Vagina (tissue), 2 donors: ENCODE data around the gene NUDT14. TPM values are rescaled to one million over a fixed set of nuclear protein-coding genes. Genes with fewer than 3 reads are reported as not detected.

Source experiments
- DNase-seq, 2 donors: peaks; one replicate each; pipeline ENCODE4 v3.0.0-alpha.2; 2017; ENCODE audit errors: extremely low spot score in 2 of 2
- H3K27ac ChIP-seq: fragments of 200-600 bp; sonication (generic); one replicate; pipeline ENCODE4 v1.5.1; 2019
- H3K27me3 ChIP-seq: fragments of 200-600 bp; sonication (generic); one replicate; pipeline ENCODE4 v1.5.1; 2019
- H3K36me3 ChIP-seq, 2 donors: fragments of 200-600 bp; sonication (generic); one replicate each; pipeline ENCODE4 v1.5.1; 2017 to 2019
- H3K4me1 ChIP-seq: fragments of 200-600 bp; sonication (generic); one replicate; pipeline ENCODE4 v1.5.1; 2019
- H3K4me3 ChIP-seq, 2 donors: fragments of 200-600 bp; sonication (generic); 1 replicate in 1 of 2; 2 replicates in 1 of 2; pipeline ENCODE4 v1.5.1; 2016 to 2019
- H3K9me3 ChIP-seq: fragments of 200-600 bp; sonication (generic); one replicate; pipeline ENCODE4 v1.5.1; 2019
- POLR2A ChIP-seq, 2 donors: fragments of 450-650 bp; IDR thresholded peaks; one replicate each; pipeline ENCODE4 v1.6.1; 2017; ENCODE audit warnings: antibody characterized with exemption in 2 of 2, mild to moderate bottlenecking in 2 of 2, moderate library complexity in 2 of 2
- POLR2AphosphoS5 ChIP-seq, 2 donors: sonication (generic); formaldehyde crosslinking; IDR thresholded peaks; one replicate each; pipeline ENCODE4 v1.9.0; 2017; ENCODE audit warnings: antibody characterized with exemption in 2 of 2, mild to moderate bottlenecking in 2 of 2, low read depth in 1 of 2; ENCODE audit not compliant: insufficient read depth in 1 of 2
- intact Hi-C: fragments of 100-400 bp; cut with DNase I; formaldehyde crosslinking; loops from one replicate; pipeline ENCODE4 v1.15.1; 2023
- total RNA-seq: library from RNA; depleted of rRNA; stranded (reverse); fragments of >200 nt; gene quantifications from one replicate; pipeline ENCODE4 v1.2.3, GENCODE V29; 2016
- TF ChIP-seq, protein P1 (sequence below), 3 experiments: fragments of 450-650 bp in 2 of 3; fragments of 200-600 bp in 1 of 3; sonication (generic) in 1 of 3; IDR thresholded peaks; one replicate each; pipeline ENCODE4 v1.5.1; 2017 to 2019; ENCODE audit warnings: antibody characterized with exemption in 3 of 3, mild to moderate bottlenecking in 2 of 3, moderate library complexity in 2 of 3

The NUDT14 gene
- total RNA-seq, 1 donor from 2014 or later = 11.0 TPM

DNA sequence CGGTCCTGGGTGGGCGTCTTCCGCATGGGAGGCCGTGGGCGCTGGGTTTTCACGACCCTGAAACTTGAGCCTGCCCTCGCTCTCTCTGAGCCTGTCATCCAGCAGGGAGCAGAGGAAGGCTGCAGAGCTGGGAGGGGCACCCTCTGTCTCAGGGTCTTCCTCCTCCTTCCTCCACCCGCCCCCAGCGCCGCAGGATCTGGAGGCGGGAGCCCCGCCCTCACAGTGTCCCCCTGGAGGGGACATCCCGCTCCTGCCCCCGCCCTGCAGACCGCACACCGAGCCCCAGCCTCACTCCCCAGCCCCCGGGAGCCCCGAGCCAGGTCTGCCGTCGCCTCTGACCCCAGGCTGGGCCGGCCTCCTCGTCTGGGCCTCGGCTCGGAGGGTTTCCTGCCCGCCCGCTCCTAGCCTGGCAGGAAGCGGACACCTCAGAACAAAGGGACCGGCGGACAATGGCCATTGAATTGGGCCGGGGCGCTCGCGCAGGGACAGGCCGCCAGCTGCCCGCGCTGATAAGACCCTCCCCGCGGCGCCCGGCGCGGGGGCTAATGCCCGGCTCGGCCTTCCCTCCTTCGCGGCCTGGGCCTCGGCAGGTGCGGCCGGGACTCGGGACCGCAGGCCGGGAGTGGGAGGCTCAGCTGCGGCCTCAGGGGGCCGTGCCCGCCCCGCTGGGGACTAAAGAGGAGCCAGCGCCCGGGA is 15.3 kb upstream of the NUDT14 start:
- H3K36me3 ChIP-seq = no peaks in the 10 kb centered on the region
- no peak for TF ChIP-seq POLR2AphosphoS5 (IDR thresholded peaks at IDR 0.05; ENCODE audit: insufficient read depth in 1 of 2, low read depth in 1 of 2)
- TF ChIP-seq POLR2A (IDR thresholded peaks at IDR 0.05) = no peak
- TF ChIP-seq, protein P1, sequence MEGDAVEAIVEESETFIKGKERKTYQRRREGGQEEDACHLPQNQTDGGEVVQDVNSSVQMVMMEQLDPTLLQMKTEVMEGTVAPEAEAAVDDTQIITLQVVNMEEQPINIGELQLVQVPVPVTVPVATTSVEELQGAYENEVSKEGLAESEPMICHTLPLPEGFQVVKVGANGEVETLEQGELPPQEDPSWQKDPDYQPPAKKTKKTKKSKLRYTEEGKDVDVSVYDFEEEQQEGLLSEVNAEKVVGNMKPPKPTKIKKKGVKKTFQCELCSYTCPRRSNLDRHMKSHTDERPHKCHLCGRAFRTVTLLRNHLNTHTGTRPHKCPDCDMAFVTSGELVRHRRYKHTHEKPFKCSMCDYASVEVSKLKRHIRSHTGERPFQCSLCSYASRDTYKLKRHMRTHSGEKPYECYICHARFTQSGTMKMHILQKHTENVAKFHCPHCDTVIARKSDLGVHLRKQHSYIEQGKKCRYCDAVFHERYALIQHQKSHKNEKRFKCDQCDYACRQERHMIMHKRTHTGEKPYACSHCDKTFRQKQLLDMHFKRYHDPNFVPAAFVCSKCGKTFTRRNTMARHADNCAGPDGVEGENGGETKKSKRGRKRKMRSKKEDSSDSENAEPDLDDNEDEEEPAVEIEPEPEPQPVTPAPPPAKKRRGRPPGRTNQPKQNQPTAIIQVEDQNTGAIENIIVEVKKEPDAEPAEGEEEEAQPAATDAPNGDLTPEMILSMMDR (IDR thresholded peaks at IDR 0.05) = no peak
- no peak for DNase-seq
- intact Hi-C loops = no loop called here
- H3K4me3 ChIP-seq = peak overlapping the region; percentile 6 to 28
- H3K27ac ChIP-seq = no peak overlapping the region
- H3K27me3 ChIP-seq = peaks cover 15% of the 10 kb centered on the region
- no peaks in the 10 kb centered on the region for H3K9me3 ChIP-seq
- peaks cover 51% of the 10 kb centered on the region for H3K4me1 ChIP-seq

DNA sequence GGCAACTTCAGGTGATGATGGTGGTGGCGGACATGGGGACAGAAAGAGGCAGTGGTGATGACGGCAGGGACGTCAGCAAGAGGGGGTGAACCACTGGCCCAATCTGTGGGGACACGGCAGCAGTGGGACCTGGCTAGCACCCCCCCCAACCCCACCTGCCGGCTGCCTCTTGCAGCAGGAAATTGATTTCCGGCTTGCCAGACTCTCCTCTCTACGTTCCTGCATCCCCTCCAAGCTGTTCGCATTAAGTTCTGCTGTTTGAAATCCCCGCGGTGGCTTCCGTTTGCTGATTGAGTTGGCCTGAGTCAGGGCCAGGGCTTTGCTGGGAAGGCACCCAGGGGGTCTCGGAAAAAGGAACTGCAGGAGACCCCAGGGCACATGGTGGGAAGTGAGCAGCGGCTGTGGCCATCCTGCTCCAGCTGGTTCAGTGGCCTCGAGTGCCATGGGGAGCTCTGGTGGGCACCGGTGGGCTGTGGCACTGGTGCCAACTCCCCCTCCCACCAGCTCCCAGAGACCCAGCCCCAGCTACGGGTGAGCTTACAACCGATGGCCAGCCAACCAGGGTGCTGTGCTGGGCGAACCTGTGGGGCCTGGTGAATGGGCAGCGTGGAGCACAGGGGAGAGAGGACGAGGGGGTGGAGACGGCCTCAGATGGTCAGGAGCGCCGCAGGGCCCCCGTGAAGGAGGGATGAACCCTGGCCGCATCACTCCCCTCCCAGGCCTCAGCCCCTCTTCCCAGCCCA is 14.6 kb upstream of the NUDT14 start:
- no peak for DNase-seq
- H3K4me3 ChIP-seq = peak overlapping the region in 1 of 2 donors; percentile 28
- H3K27me3 ChIP-seq = peaks cover 15% of the 10 kb centered on the region
- H3K9me3 ChIP-seq = no peaks in the 10 kb centered on the region
- no peaks in the 10 kb centered on the region for H3K36me3 ChIP-seq
- H3K27ac ChIP-seq = no peak overlapping the region
- no peak for TF ChIP-seq POLR2A (IDR thresholded peaks at IDR 0.05)
- TF ChIP-seq, protein P1 (IDR thresholded peaks at IDR 0.05) = no peak
- no peak for TF ChIP-seq POLR2AphosphoS5 (IDR thresholded peaks at IDR 0.05; ENCODE audit: insufficient read depth in 1 of 2, low read depth in 1 of 2)
- intact Hi-C loops = no loop called here
- peaks cover 51% of the 10 kb centered on the region for H3K4me1 ChIP-seq

DNA sequence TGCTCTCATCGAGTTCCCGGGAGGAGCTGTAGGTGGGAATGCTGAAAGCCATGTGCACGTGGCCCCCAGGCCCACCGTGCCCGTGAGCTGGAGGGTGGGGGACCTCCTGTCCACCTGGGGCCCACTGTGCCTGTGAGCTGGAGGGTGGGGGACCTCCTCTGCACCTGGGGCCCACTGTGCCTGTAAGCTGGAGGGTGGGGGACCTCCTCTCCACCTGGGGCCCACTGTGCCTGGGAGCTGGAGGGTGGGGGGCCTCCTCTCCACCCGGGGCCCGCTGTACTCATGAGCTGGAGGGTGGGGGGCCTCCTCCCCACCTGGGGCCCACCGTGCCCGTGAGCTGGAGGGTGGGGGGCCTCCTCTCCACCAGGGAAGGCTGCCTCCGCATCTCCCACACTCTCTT is 13.9 kb upstream of the NUDT14 start:
- Histone ChIP-seq H3K27me3 (peaks cover 15% of the 10 kb centered on the region), H3K4me1 (peaks cover 51% of the 10 kb centered on the region), H3K27ac (no peak overlapping the region), H3K9me3 (no peaks in the 10 kb centered on the region), H3K4me3 (no peak overlapping the region), H3K36me3 (no peaks in the 10 kb centered on the region)
- intact Hi-C loops = no loop called here
- TF ChIP-seq, protein P1 (IDR thresholded peaks at IDR 0.05) = no peak
- DNase-seq = no peak

DNA sequence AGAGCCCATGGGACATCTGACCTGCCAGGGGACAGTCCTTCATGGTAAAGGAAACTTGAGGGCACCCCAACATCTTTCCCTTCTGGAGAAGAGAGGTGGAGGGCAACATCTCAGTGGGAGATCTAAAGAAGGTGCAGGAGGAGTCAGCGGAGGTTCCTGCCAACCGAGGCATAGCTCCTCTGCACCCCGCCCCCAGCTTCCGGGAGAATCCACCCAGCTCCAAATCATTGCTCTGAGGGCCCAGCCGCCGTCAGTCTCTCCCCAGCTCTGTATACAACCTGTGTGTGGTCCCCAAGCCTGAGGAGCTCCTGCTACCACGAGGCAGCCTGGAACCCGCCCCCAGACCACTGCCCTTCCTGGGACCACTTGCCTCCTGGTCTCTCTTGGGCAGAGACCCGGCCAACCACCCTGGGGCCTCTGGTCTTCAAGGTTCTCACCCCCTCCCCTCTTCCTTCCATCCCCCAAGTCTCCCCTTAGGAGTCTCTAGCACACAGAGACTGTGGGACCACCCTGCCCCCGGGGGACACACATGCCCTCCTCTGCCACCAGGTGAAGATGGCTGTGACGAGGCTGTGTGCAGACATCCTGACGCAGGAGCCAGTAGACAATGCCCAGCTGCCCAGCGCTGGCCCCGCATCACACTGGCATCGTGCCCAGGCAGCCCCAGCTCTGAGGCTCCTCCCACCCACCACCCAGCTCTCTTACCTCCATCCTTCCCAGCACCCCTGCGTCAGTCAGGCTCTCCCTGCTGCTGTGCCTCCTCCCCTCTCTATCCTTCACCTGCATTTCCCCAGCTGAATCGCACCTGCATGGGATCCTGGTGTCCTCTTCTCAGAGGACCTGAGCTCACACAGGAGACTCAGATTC is 13.0 kb upstream of the NUDT14 start:
- Histone ChIP-seq H3K4me1 (peaks cover 51% of the 10 kb centered on the region), H3K27me3 (peaks cover 15% of the 10 kb centered on the region)
- intact Hi-C loops = no loop called here

More for the DNA sequence above, 13.0 kb upstream of the NUDT14 start:
- no peak for DNase-seq
- Histone ChIP-seq H3K36me3 (no peaks in the 10 kb centered on the region), H3K27ac (no peak overlapping the region), H3K9me3 (no peaks in the 10 kb centered on the region), H3K4me3 (no peak overlapping the region)
- TF ChIP-seq POLR2AphosphoS5 (IDR thresholded peaks at IDR 0.05; ENCODE audit: insufficient read depth in 1 of 2, low read depth in 1 of 2) (no peak), POLR2A (IDR thresholded peaks at IDR 0.05) (no peak)
- TF ChIP-seq, protein P1 (IDR thresholded peaks at IDR 0.05) = no peak
